OCI-LY1 (cell line): Measurements from ENCODE around the gene CHN2.

ENCODE experiments used
- H2AFZ ChIP-seq: fragments of 200-600 bp; sonication (generic), shearing (Covaris generic); 2 replicates; pipeline ENCODE4 v1.6.0; 2014; ENCODE audit warnings: antibody characterized with exemption, mild to moderate bottlenecking, low read length
- H3F3A ChIP-seq: fragments of 200-600 bp; sonication (generic), shearing (Covaris generic); 2 replicates; pipeline ENCODE4 v1.6.0; 2014; ENCODE audit warnings: mild to moderate bottlenecking, antibody characterized with exemption, low read length, moderate library complexity; ENCODE audit not compliant: insufficient read depth
- H3K27ac ChIP-seq: fragments of 200-600 bp; sonication (generic); 2 replicates; pipeline ENCODE4 v1.5.1; 2014; ENCODE audit warnings: low read length, mixed run types, mild to moderate bottlenecking, low read depth; ENCODE audit not compliant: poor library complexity, severe bottlenecking
- H3K27me3 ChIP-seq: fragments of 200-600 bp; sonication (generic); 2 replicates; pipeline ENCODE4 v1.6.0; 2014; ENCODE audit warnings: antibody characterized with exemption, mild to moderate bottlenecking, low read length, moderate library complexity; ENCODE audit not compliant: insufficient read depth
- H3K36me3 ChIP-seq: fragments of 200-600 bp; sonication (generic); 2 replicates; pipeline ENCODE4 v1.6.1; 2014; ENCODE audit warnings: mild to moderate bottlenecking, antibody characterized with exemption, low read length, moderate library complexity, mixed read lengths; ENCODE audit not compliant: insufficient read depth
- H3K4me1 ChIP-seq: fragments of 200-600 bp; sonication (generic); 2 replicates; pipeline ENCODE4 v1.5.1; 2014; ENCODE audit warnings: mild to moderate bottlenecking, low read length, moderate library complexity; ENCODE audit not compliant: insufficient read depth, severe bottlenecking
- H3K4me2 ChIP-seq: fragments of 200-600 bp; sonication (generic), shearing (Covaris generic); 2 replicates; pipeline ENCODE4 v1.6.1; 2014; ENCODE audit warnings: low read length
- H3K4me3 ChIP-seq: fragments of 200-600 bp; sonication (generic); 2 replicates; pipeline ENCODE4 v1.5.1; 2014; ENCODE audit warnings: low read length, low read depth, mild to moderate bottlenecking, mixed read lengths; ENCODE audit not compliant: poor library complexity, severe bottlenecking
- H3K79me2 ChIP-seq: fragments of 200-600 bp; shearing (Covaris generic); 2 replicates; pipeline ENCODE4 v1.6.1; 2016; ENCODE audit warnings: mixed run types, low read length, mixed read lengths; ENCODE audit not compliant: insufficient read depth
- H3K9ac ChIP-seq: fragments of 200-600 bp; sonication (generic), shearing (Covaris generic); 2 replicates; pipeline ENCODE4 v1.6.1; 2014; ENCODE audit warnings: mild to moderate bottlenecking, low read length, mixed read lengths
- H3K9me2 ChIP-seq: fragments of 200-600 bp; sonication (generic), shearing (Covaris generic); 2 replicates; pipeline ENCODE4 v1.6.1; 2014; ENCODE audit warnings: low read depth, mild to moderate bottlenecking, low read length, mixed read lengths
- H3K9me3 ChIP-seq: fragments of 200-600 bp; shearing (Covaris generic); 2 replicates; pipeline ENCODE4 v1.6.1; 2014; ENCODE audit warnings: low read length, mixed read lengths
- H4K20me1 ChIP-seq: fragments of 200-600 bp; sonication (generic), shearing (Covaris generic); 2 replicates; pipeline ENCODE4 v1.6.0; 2016; ENCODE audit warnings: mild to moderate bottlenecking, low read length; ENCODE audit not compliant: insufficient read depth
- CTCF ChIP-seq: fragments of 200-600 bp; sonication (generic), shearing (Covaris generic); IDR thresholded peaks from 2 replicates; pipeline ENCODE4 v1.5.1; 2017; ENCODE audit warnings: mild to moderate bottlenecking, antibody characterized with exemption, low read length, moderate library complexity, mixed read lengths
- EZH2 ChIP-seq: fragments of 200-600 bp; sonication (generic), shearing (Covaris generic); IDR thresholded peaks from 2 replicates; pipeline ENCODE4 v1.8.0; 2017; ENCODE audit warnings: borderline replicate concordance, mixed run types, mild to moderate bottlenecking, antibody characterized with exemption, low read length, moderate library complexity, mixed read lengths

The CHN2 gene

GRCh38 chr7:29371472-29371871 is 176.9 kb downstream of the CHN2 start:
- H3K27ac ChIP-seq, result no peak overlapping the region
- H3F3A ChIP-seq, result no peaks in the 10 kb centered on the region
- no peaks in the 10 kb centered on the region for H3K9me2 ChIP-seq
- H2AFZ ChIP-seq, result no peak overlapping the region
- H3K4me2 ChIP-seq, result no peak overlapping the region
- TF ChIP-seq EZH2 (no peak), CTCF (no peak)
- H3K36me3 ChIP-seq, result no peaks in the 10 kb centered on the region
- H3K27me3 ChIP-seq, result no peaks in the 10 kb centered on the region
- H3K9me3 ChIP-seq, result no peaks in the 10 kb centered on the region
- H3K79me2 ChIP-seq, result no peaks in the 10 kb centered on the region
- H3K4me1 ChIP-seq, result no peaks in the 10 kb centered on the region
- H3K9ac ChIP-seq, result no peak overlapping the region
- no peaks in the 10 kb centered on the region for H4K20me1 ChIP-seq
- no peak overlapping the region for H3K4me3 ChIP-seq

- Histone ChIP-seq H3K9me3 (no peaks in the 10 kb centered on the region), H3K4me2 (no peak overlapping the region), H3K4me3 (no peak overlapping the region), H2AFZ (no peak overlapping the region), H3K36me3 (no peaks in the 10 kb centered on the region), H3K27me3 (no peaks in the 10 kb centered on the region), H3K27ac (no peak overlapping the region), H3K9ac (no peak overlapping the region), H3K79me2 (no peaks in the 10 kb centered on the region), H3F3A (no peaks in the 10 kb centered on the region), H4K20me1 (no peaks in the 10 kb centered on the region), H3K4me1 (no peaks in the 10 kb centered on the region), H3K9me2 (no peaks in the 10 kb centered on the region)
- TF ChIP-seq EZH2 (no peak), CTCF (no peak)
Observed at GRCh38 chr7:29372351-29373090, 177.9 kb downstream of the CHN2 start.

- no peak overlapping the region for H3K4me2 ChIP-seq
- TF ChIP-seq EZH2 (no peak), CTCF (no peak)
Observed at GRCh38 chr7:29375641-29376562, 181.3 kb downstream of the CHN2 start.

More at GRCh38 chr7:29375641-29376562, 181.3 kb downstream of the CHN2 start:
- H4K20me1 ChIP-seq, result no peaks in the 10 kb centered on the region
- H3K4me3 ChIP-seq, result no peak overlapping the region
- no peaks in the 10 kb centered on the region for H3K4me1 ChIP-seq
- H3K9ac ChIP-seq, result no peak overlapping the region
- H2AFZ ChIP-seq, result no peak overlapping the region
- H3K9me2 ChIP-seq, result no peaks in the 10 kb centered on the region
- no peaks in the 10 kb centered on the region for H3F3A ChIP-seq
- H3K36me3 ChIP-seq, result no peaks in the 10 kb centered on the region
- no peaks in the 10 kb centered on the region for H3K9me3 ChIP-seq
- H3K27me3 ChIP-seq, result no peaks in the 10 kb centered on the region
- no peaks in the 10 kb centered on the region for H3K79me2 ChIP-seq
- H3K27ac ChIP-seq, result no peak overlapping the region
